Neuronal stem cell (in vitro differentiated cells): Measurements from ENCODE around the gene MYO1B.

ENCODE experiments used
- DNase-seq: peaks from one replicate; pipeline ENCODE4 v3.0.0-alpha.2; 2013; ENCODE audit warnings: low spot score
- H2AFZ ChIP-seq: one replicate; pipeline ENCODE4 v1.6.1; 2013; ENCODE audit warnings: mild to moderate bottlenecking, low read length, inconsistent platforms
- H2AK5ac ChIP-seq: 2 replicates; pipeline ENCODE4 v1.6.1; 2013; ENCODE audit warnings: low read depth, mild to moderate bottlenecking, inconsistent platforms, low read length, moderate library complexity, mixed read lengths
- H2BK120ac ChIP-seq: 2 replicates; pipeline ENCODE4 v1.6.1; 2013; ENCODE audit warnings: low read depth, mild to moderate bottlenecking, inconsistent platforms, low read length, moderate library complexity, mixed read lengths
- H2BK12ac ChIP-seq: one replicate; pipeline ENCODE4 v1.6.1; 2013; ENCODE audit warnings: low read length, inconsistent platforms
- H2BK15ac ChIP-seq: 2 replicates; pipeline ENCODE4 v1.6.1; 2013; ENCODE audit warnings: mild to moderate bottlenecking, low read length, inconsistent platforms, mixed read lengths
- H2BK5ac ChIP-seq: one replicate; pipeline ENCODE4 v1.6.1; 2013; ENCODE audit warnings: inconsistent platforms, mild to moderate bottlenecking, low read length, moderate library complexity
- H3K14ac ChIP-seq: one replicate; pipeline ENCODE4 v1.6.1; 2013; ENCODE audit warnings: low read length, inconsistent platforms
- H3K18ac ChIP-seq: 2 replicates; pipeline ENCODE4 v1.6.1; 2013; ENCODE audit warnings: low read length, inconsistent platforms
- H3K23ac ChIP-seq: 2 replicates; pipeline ENCODE4 v1.6.1; 2013; ENCODE audit warnings: low read depth, mild to moderate bottlenecking, mixed read lengths, low read length, inconsistent platforms; ENCODE audit not compliant: poor library complexity
- H3K27ac ChIP-seq: replicated peaks from 3 replicates; pipeline ENCODE4 v1.5.1; 2013; ENCODE audit warnings: low read length, inconsistent platforms
- H3K27me3 ChIP-seq, 3 experiments: 2 replicates each; pipeline ENCODE4 v1.6.1; 2013; ENCODE audit warnings: low read length in 3 of 3, mild to moderate bottlenecking in 2 of 3, inconsistent platforms in 1 of 3, low read depth in 1 of 3, mixed read lengths in 1 of 3, moderate library complexity in 1 of 3; ENCODE audit not compliant: control insufficient read depth in 3 of 3, insufficient read depth in 3 of 3
- H3K36me3 ChIP-seq, 2 donors: replicated peaks in 1 of 2; 2 replicates each; pipeline ENCODE4 v1.6.1; 2013; ENCODE audit warnings: low read length in 2 of 2; ENCODE audit not compliant: control insufficient read depth in 2 of 2, insufficient read depth in 2 of 2
- H3K4ac ChIP-seq: 2 replicates; pipeline ENCODE4 v1.6.1; 2013; ENCODE audit warnings: inconsistent platforms, mild to moderate bottlenecking, low read length, moderate library complexity
- H3K4me1 ChIP-seq, 2 donors: 1 replicate in 1 of 2; 2 replicates in 1 of 2; pipeline ENCODE4 v1.6.1; 2013; ENCODE audit warnings: low read length in 2 of 2, low read depth in 1 of 2; ENCODE audit not compliant: control insufficient read depth in 2 of 2, insufficient read depth in 1 of 2
- H3K4me2 ChIP-seq: one replicate; pipeline ENCODE4 v1.6.1; 2013; ENCODE audit warnings: mild to moderate bottlenecking, low read length, inconsistent platforms; ENCODE audit not compliant: insufficient read depth, poor library complexity, severe bottlenecking
- H3K4me3 ChIP-seq, 2 donors: 2 replicates each; pipeline ENCODE4 v1.5.1; 2013; ENCODE audit warnings: low read length in 2 of 2, mild to moderate bottlenecking in 2 of 2, inconsistent platforms in 1 of 2, moderate library complexity in 1 of 2
- H3K79me1 ChIP-seq: one replicate; pipeline ENCODE4 v1.6.1; 2013; ENCODE audit warnings: low read depth, mild to moderate bottlenecking, inconsistent platforms, low read length, moderate library complexity
- H3K9ac ChIP-seq: one replicate; pipeline ENCODE4 v1.6.1; 2013; ENCODE audit warnings: mild to moderate bottlenecking, low read depth, low read length, inconsistent platforms; ENCODE audit not compliant: poor library complexity
- H3K9me3 ChIP-seq, 2 donors: replicated peaks in 1 of 2; 2 replicates each; pipeline versions ENCODE3 to v1.6.1; 2013; ENCODE audit warnings: low read length in 2 of 2, mild to moderate bottlenecking in 2 of 2, inconsistent platforms in 1 of 2, low read depth in 1 of 2, mixed read lengths in 1 of 2, moderate library complexity in 1 of 2; ENCODE audit not compliant: control insufficient read depth in 2 of 2, insufficient read depth in 1 of 2
- H4K8ac ChIP-seq: one replicate; pipeline ENCODE4 v1.6.1; 2013; ENCODE audit warnings: low read depth, mild to moderate bottlenecking, inconsistent platforms, low read length, moderate library complexity
- H4K91ac ChIP-seq: one replicate; pipeline ENCODE4 v1.6.1; 2013; ENCODE audit warnings: low read length, low read depth, mild to moderate bottlenecking, inconsistent platforms; ENCODE audit not compliant: poor library complexity
- WGBS, 2 donors: extraction: QIAGEN DNeasy Blood & Tissue Kit; methylation state at CpG; one replicate each; pipeline ENCODE4 v1.1.7; 2013; ENCODE audit warnings: missing lambda C conversion rate in 2 of 2, mixed read lengths in 1 of 2; ENCODE audit not compliant: insufficient read length in 2 of 2, insufficient replicate concordance in 1 of 2; ENCODE audit errors: extremely low coverage in 2 of 2; 5-methylcytosine and 5-hydroxymethylcytosine counted together

MYO1B gene

GRCh38 chr2:191394043-191394442 lies 148.8 kb downstream of the MYO1B start:
- no CpG with 5 or more reads among the region's 2 CpGs for WGBS, 2 donors
- Histone ChIP-seq H3K14ac (no peak overlapping the region), H3K4me1 (peaks cover 0 to 3% of the 10 kb centered on the region in 2 donors), H3K27ac (no peak overlapping the region), H2BK15ac (no peak overlapping the region), H4K8ac (no peak overlapping the region), H2AK5ac (no peak overlapping the region), H3K23ac (no peak overlapping the region), H2BK120ac (no peak overlapping the region), H2AFZ (no peak overlapping the region), H2BK12ac (no peak overlapping the region), H3K9ac (no peak overlapping the region), H3K79me1 (no peaks in the 10 kb centered on the region), H3K36me3 (peaks cover 18 to 79% of the 10 kb centered on the region in 2 donors), H2BK5ac (no peak overlapping the region), H3K27me3 (no peaks in the 10 kb centered on the region), H3K4me2 (no peak overlapping the region), H3K18ac (no peak overlapping the region), H3K9me3 (peaks cover 0 to 3% of the 10 kb centered on the region in 2 donors), H3K4me3 (no peak overlapping the region), H4K91ac (no peak overlapping the region), H3K4ac (no peak overlapping the region)
- no peak for DNase-seq

DNA sequence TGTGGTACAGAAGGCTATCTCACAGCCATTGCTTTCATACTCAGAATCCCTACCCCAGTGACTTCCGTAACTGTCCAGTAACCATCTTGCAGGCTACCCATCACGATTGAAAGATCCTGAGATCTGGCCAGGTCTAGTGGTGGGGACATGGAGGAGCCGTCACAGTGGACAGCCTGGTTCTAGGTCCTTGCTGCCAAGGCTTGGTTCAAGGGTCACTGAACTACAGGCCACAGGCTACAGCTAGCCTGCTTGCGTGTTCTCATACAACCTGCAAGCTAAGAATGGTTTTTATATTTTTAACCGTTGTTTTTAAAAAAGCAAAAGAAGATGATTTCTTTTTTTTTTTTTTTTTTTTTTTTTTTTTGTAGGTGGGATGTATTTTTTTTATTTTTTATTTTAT lies 151.6 kb downstream of the MYO1B start:
- H3K4me3 ChIP-seq: no peak overlapping the region
- peaks cover 3 to 6% of the 10 kb centered on the region in 2 donors for H3K9me3 ChIP-seq
- H3K4ac ChIP-seq: no peak overlapping the region
- H2BK12ac ChIP-seq: no peak overlapping the region
- H3K14ac ChIP-seq: peak overlapping the region; percentile 32
- no peak overlapping the region for H4K91ac ChIP-seq
- no peak overlapping the region for H2BK120ac ChIP-seq
- no CpG with 5 or more reads among the region's 5 CpGs for WGBS, 2 donors
- DNase-seq: no peak
- H2AK5ac ChIP-seq: no peak overlapping the region
- H3K23ac ChIP-seq: no peak overlapping the region
- peak overlapping the region; percentile 43 for H3K27ac ChIP-seq
- H3K4me1 ChIP-seq: peaks cover 0 to 14% of the 10 kb centered on the region in 2 donors
- H2BK5ac ChIP-seq: no peak overlapping the region
- H3K79me1 ChIP-seq: no peaks in the 10 kb centered on the region
- H2BK15ac ChIP-seq: no peak overlapping the region
- H3K4me2 ChIP-seq: no peak overlapping the region
- no peak overlapping the region for H2AFZ ChIP-seq
- no peaks in the 10 kb centered on the region for H3K27me3 ChIP-seq
- no peak overlapping the region for H4K8ac ChIP-seq
- peak overlapping the region; percentile 74 for H3K18ac ChIP-seq
- H3K9ac ChIP-seq: no peak overlapping the region
- H3K36me3 ChIP-seq: peaks cover 16 to 79% of the 10 kb centered on the region in 2 donors

DNA sequence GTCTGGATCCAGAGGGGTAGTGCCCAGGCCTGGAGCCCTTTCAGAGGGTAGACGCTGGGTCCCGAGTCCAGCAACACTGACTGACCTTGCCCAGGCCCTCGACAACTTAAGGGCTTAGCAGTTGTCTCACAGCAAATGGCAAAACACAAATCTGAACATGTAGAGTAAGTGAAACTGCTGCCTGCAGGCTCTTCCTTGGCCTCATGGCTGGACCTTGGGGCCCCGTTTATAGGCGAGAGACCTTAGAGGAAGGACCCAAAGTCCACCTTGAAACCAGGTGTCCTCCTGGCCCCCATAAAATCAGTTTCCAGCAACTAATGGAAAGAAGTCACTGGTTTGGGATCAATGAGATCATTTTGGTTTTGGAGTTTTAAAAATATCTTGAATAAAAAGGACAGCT lies 154.4 kb downstream of the MYO1B start:
- no peaks in the 10 kb centered on the region for H3K27me3 ChIP-seq
- H2BK5ac ChIP-seq: no peak overlapping the region
- no peak overlapping the region for H4K8ac ChIP-seq
- whole genome bisulfite sequencing, 2 donors: no CpG with 5 or more reads among the region's 5 CpGs
- H3K4me3 ChIP-seq: no peak overlapping the region
- H2BK15ac ChIP-seq: no peak overlapping the region
- no peak overlapping the region for H3K23ac ChIP-seq
- H4K91ac ChIP-seq: no peak overlapping the region
- H2BK12ac ChIP-seq: no peak overlapping the region
- H3K4ac ChIP-seq: no peak overlapping the region
- peak overlapping the region; percentile 32 for H3K27ac ChIP-seq
- H3K79me1 ChIP-seq: no peaks in the 10 kb centered on the region
- no peak for DNase-seq
- H3K36me3 ChIP-seq: peaks cover 16 to 79% of the 10 kb centered on the region in 2 donors
- H2BK120ac ChIP-seq: no peak overlapping the region
- no peak overlapping the region for H3K4me2 ChIP-seq
- H3K18ac ChIP-seq: no peak overlapping the region
- no peak overlapping the region for H3K9ac ChIP-seq
- H2AK5ac ChIP-seq: no peak overlapping the region
- H2AFZ ChIP-seq: no peak overlapping the region
- peaks cover 3 to 6% of the 10 kb centered on the region in 2 donors for H3K9me3 ChIP-seq
- no peak overlapping the region for H3K14ac ChIP-seq
- H3K4me1 ChIP-seq: peaks cover 6 to 20% of the 10 kb centered on the region in 2 donors

DNA sequence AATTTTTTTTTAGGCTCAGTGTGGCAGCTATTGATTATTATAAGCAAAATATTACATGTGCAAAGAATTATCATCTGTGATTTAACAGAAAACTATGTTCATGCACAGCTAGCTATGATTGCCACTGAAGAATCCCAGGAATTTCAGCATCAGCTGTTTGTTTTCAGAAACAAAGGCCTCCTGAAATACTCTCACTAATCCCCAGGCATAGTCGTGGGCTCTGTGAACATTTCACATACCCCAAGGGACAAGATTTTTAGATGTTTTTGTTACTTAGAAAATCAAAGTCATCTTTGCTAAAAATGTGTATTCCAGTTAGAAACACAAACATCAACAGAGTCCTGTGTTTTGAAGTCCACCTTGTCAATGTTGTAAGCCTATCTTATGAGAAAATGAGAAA lies 156.1 kb downstream of the MYO1B start:
- peaks cover 13 to 79% of the 10 kb centered on the region in 2 donors for H3K36me3 ChIP-seq
- no peak overlapping the region for H3K4ac ChIP-seq
- H3K4me2 ChIP-seq: no peak overlapping the region
- peak; percentile 51 for DNase-seq
- H3K9me3 ChIP-seq: peaks cover 3 to 6% of the 10 kb centered on the region in 2 donors
- H3K9ac ChIP-seq: no peak overlapping the region
- H2BK120ac ChIP-seq: no peak overlapping the region
- no peak overlapping the region for H2BK5ac ChIP-seq
- H2AK5ac ChIP-seq: no peak overlapping the region
- H3K27ac ChIP-seq: peak overlapping the region; percentile 83
- H3K18ac ChIP-seq: no peak overlapping the region
- no peak overlapping the region for H3K4me3 ChIP-seq
- no peak overlapping the region for H3K14ac ChIP-seq
- no peak overlapping the region for H2BK12ac ChIP-seq
- peaks cover 6 to 20% of the 10 kb centered on the region in 2 donors for H3K4me1 ChIP-seq
- H3K27me3 ChIP-seq: no peaks in the 10 kb centered on the region
- no CpG with 5 or more reads among the region's 1 CpG for WGBS, 2 donors
- H2AFZ ChIP-seq: no peak overlapping the region
- H3K23ac ChIP-seq: no peak overlapping the region
- no peak overlapping the region for H4K8ac ChIP-seq
- no peaks in the 10 kb centered on the region for H3K79me1 ChIP-seq
- H4K91ac ChIP-seq: no peak overlapping the region
- no peak overlapping the region for H2BK15ac ChIP-seq
